Nucleus accumbens (tissue), 56 donors: ENCODE measurements around the gene MDP1.

Experiments used
- DNase-seq, 56 donors: peaks; one replicate each; lab custom pipeline; 2025; lab: John Stamatoyannopoulos, UW

Gene MDP1

GRCh38 chr14:24215495-24216344 lies at the start of gene MDP1:
Gene MDP1, minus strand, starts transcription at chr14:24216066. Its CDS starts 111 bp downstream, at chr14:24215955.
- peak; percentile 29 to 93 (median 75) for DNase-seq

GRCh38 chr14:24264298-24264697 lies 48.4 kb upstream of the MDP1 start:
- no peak for DNase-seq

GRCh38 chr14:24263848-24264247 lies 48.0 kb upstream of the MDP1 start:
- DNase-seq: no peak

GRCh38 chr14:24262821-24263733 lies 47.2 kb upstream of the MDP1 start, which contains the start of gene TGM1:
Gene TGM1, minus strand, starts transcription at chr14:24263177. Its CDS starts 825 bp downstream, at chr14:24262352.
- no peak for DNase-seq

- DNase-seq: no peak
Observed at GRCh38 chr14:24261969-24262327, 46.1 kb upstream of the MDP1 start.

- no peak for DNase-seq
Observed at GRCh38 chr14:24261256-24261968, 45.5 kb upstream of the MDP1 start.

- no peak for DNase-seq
Observed at GRCh38 chr14:24260780-24261157, 44.9 kb upstream of the MDP1 start.

GRCh38 chr14:24260026-24260779 lies 44.3 kb upstream of the MDP1 start:
- no peak for DNase-seq

- no peak for DNase-seq
Observed at GRCh38 chr14:24259282-24260025, 43.6 kb upstream of the MDP1 start.

- no peak for DNase-seq
Observed at GRCh38 chr14:24258548-24259265, 42.8 kb upstream of the MDP1 start.

- no peak for DNase-seq
Observed at GRCh38 chr14:24258119-24258518, 42.3 kb upstream of the MDP1 start.

- no peak for DNase-seq
Observed at GRCh38 chr14:24256960-24257359, 41.1 kb upstream of the MDP1 start.

- no peak for DNase-seq
Observed at GRCh38 chr14:24255931-24256711, 40.3 kb upstream of the MDP1 start.

- DNase-seq: no peak
Observed at GRCh38 chr14:24255438-24255837, 39.6 kb upstream of the MDP1 start.

GRCh38 chr14:24254630-24255392 lies 38.9 kb upstream of the MDP1 start:
- no peak for DNase-seq

GRCh38 chr14:24253936-24254335 lies 38.1 kb upstream of the MDP1 start:
- no peak for DNase-seq
